HFF-Myc (cell line): ENCODE measurements around the gene MRPL42.

Experiments used
- DNase-seq: peaks from one replicate; pipeline ENCODE4 v3.0.0-alpha.2; 2011; ENCODE audit warnings: low read depth; ENCODE audit errors: extremely low read depth
- H3K4me3 ChIP-seq: replicated peaks from 2 replicates; pipeline ENCODE4 v1.5.1; 2011; ENCODE audit warnings: low read depth, mild to moderate bottlenecking, control low read depth, low read length
- TF ChIP-seq, protein P1 (sequence below): IDR thresholded peaks from 2 replicates; pipeline ENCODE4 v1.5.1; 2012; ENCODE audit warnings: mild to moderate bottlenecking, low read depth, low read length, control low read depth; ENCODE audit errors: missing control alignments

Gene MRPL42

GRCh38 chr12:93440043-93440835 lies 27.1 kb upstream of the MRPL42 start:
- DNase-seq, result no peak
- TF ChIP-seq, protein P1, sequence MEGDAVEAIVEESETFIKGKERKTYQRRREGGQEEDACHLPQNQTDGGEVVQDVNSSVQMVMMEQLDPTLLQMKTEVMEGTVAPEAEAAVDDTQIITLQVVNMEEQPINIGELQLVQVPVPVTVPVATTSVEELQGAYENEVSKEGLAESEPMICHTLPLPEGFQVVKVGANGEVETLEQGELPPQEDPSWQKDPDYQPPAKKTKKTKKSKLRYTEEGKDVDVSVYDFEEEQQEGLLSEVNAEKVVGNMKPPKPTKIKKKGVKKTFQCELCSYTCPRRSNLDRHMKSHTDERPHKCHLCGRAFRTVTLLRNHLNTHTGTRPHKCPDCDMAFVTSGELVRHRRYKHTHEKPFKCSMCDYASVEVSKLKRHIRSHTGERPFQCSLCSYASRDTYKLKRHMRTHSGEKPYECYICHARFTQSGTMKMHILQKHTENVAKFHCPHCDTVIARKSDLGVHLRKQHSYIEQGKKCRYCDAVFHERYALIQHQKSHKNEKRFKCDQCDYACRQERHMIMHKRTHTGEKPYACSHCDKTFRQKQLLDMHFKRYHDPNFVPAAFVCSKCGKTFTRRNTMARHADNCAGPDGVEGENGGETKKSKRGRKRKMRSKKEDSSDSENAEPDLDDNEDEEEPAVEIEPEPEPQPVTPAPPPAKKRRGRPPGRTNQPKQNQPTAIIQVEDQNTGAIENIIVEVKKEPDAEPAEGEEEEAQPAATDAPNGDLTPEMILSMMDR, result no peak
- H3K4me3 ChIP-seq, result peak overlapping the region; percentile 92

DNA sequence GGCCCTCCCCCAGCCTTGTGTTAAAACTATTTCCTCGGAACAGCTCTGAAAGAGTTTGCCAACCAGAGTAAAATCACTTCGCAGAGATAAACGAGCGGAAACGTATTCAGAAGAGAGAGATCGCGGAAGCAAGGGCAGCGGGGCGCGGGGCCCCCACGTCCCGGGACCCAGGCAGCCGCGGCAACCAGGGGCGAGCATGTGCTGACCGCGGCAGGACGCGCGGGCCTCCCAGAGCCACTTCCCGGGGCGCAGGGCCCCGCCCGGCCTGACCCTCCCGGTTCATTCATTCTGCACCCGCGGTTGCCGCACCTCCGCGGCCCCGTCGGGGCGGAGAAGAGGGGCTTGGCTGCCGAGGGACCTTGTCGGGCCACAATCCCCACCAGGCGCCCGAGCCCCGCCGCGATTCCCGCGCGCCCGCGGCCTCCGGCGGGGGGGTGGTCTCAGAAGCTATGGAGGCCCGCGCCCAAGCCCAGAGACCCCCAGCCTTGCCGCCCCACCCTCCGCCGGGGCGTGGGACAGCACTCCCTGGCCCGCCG lies 26.2 kb upstream of the MRPL42 start:
- H3K4me3 ChIP-seq, result peak overlapping the region; percentile 92
- DNase-seq, result no peak
- TF ChIP-seq, protein P1, result no peak

DNA sequence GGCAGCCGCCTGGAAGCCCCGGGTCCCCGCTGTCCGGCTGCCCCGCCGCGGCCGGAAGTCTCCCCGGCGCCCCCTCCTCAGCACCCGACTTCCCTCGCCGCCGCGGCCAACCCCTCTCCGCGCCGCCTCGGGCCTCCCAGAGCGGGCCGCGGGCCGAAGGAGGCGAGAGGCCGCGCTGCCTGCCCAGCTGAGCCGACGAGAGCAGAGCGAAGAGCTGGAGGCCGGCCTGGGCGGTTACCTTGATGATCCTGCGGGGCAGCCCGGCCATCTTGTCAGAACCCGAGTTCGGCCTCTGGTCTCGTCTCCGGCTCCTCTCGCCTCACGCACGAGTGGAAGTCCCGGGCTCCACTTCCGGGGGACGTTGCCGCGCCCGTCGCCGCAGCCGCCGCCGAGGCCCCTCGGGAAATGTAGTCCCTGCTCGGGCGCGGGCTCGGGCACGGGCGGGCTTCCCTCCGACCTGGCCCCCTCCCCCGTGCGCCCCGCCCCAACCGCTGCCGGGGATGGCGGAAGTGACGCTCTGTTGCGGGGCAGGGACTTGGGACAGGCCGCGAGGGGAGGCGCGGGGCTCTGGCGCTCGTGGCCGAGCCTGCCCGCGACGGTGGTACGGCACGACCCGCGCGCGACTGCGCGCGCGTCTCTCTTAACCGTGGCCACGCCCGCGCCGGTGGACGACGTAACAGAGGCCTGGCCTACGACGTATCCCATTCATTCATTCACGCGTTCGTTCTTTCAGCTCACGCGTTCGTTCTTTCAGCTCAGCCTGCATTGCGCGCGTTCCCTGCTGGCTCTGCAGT lies 25.5 kb upstream of the MRPL42 start, which contains the start of gene UBE2N:
Gene UBE2N, minus strand, starts transcription at position 331 of the 794 bp plus-strand sequence. Its CDS starts 63 bp downstream, at position 268.
- peak within 1 kb of the TSS; percentile 92 for H3K4me3 ChIP-seq

DNA sequence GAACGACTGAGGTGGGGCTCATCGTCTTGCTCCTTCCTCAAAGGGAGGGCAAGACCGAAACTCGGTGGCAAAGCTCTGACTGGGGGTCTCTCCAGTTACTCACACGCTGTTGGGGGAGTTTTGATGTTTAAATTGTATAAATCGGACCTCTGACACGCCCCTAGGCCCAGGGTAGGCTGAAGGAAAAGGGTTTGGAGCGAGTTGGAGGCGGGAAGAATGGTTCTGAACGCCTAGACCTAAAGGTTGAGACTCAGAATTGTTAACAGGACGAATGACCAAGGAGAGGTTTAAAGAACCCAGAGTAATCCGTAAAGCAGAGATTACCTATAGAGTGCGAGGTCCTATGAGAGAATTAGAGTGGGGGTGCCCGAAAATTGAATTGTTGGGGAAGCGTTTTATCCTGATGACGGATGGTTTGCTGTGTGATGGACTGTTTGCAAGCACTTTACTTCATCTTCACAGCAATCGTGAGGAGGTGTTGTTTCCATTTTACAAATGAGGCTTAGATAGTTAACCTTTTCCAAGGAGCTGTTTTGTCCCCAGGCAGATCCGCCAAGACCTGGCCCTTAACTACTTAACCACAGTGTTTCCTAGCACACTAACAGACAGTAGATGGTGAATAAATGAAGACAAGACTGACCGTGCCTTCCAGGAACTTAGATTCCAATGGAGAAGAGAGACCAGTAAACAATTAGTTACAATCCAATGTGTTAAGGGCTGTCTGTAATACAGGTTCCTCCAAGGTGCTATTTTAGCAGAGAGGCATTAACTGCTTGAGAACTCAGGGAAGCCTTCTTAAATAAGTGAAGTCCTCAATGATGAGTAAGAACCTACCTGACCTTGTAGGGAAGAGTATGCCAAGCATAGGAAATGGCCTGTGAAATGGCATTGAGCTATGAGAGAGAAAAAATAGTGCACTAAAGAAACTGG lies 24.6 kb upstream of the MRPL42 start:
- peak overlapping the region; percentile 92 for H3K4me3 ChIP-seq
- no peak for DNase-seq
- TF ChIP-seq, protein P1, result no peak

More for the DNA sequence above, 25.5 kb upstream of the MRPL42 start, which contains the start of gene UBE2N:
- TF ChIP-seq, protein P1, result no peak
- peak; percentile 69 for DNase-seq

GRCh38 chr12:93443576-93443975 lies 23.7 kb upstream of the MRPL42 start:
- H3K4me3 ChIP-seq, result no peak overlapping the region
- no peak for DNase-seq
- TF ChIP-seq, protein P1, result no peak

GRCh38 chr12:93447555-93448290 lies 19.6 kb upstream of the MRPL42 start:
- no peak overlapping the region for H3K4me3 ChIP-seq
- TF ChIP-seq, protein P1, result no peak
- no peak for DNase-seq
